NCI-H2196 treated with DMSO at 0.1 percent for 48 hours (cell line): Measurements from ENCODE around the gene RAB29.

Source experiments
- DNase-seq: peaks from one replicate; lab custom pipeline; 2025; ENCODE audit not compliant: unreplicated experiment; lab: John Stamatoyannopoulos, UW

RAB29 gene

DNA sequence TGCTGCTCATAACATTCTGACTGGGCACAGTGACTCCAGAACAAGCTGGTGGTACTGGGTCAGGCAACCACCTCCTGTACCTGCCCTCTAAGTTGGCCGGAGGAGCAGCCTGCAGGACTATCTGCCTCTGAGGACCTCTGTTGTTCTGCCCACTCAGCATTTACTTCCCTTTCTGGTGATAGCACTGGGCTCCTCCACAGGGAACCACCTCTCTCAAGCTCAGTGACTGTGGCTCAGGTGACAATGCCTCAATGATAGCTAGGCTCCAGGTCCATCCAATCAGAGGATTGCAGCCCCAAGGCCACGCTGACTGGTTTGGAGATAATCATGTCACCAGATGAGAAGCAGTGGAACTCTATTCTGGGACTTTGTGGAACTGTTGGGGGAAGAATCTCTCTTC, 21.9 kb upstream of the RAB29 start:
- DNase-seq: no peak

DNA sequence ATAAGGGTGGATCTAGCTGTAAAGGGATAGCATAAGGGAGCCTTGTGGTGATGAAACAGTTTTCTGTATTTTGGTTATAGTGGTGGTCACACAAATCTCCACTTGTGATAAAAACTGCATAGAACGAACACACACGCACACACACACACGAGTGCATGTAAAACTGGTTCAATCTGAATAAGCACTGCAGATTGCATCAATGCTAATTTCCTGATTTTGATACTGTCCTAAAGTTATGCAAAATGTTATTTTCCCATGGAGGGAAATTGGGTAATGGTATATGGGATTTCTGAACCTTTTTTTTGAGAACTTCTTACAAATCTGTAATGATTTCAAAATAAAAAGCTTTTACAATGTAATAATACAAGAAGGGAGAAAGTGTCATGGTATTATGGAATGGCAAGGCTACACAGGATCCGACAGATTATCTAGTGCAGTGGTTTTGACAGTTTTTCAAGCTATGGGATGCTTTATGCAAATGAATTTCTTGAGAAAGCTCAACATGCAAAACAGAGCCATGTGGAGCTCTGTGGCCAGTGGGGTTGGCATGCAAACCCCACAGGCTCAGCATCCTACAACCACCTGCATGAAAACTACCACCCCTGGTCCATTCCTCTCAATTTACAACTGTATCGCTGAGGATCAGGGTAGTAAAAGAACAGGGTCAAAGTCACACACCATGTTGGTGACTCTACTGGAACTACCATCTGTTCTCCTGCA, 18.9 kb upstream of the RAB29 start:
- DNase-seq: no peak

DNA sequence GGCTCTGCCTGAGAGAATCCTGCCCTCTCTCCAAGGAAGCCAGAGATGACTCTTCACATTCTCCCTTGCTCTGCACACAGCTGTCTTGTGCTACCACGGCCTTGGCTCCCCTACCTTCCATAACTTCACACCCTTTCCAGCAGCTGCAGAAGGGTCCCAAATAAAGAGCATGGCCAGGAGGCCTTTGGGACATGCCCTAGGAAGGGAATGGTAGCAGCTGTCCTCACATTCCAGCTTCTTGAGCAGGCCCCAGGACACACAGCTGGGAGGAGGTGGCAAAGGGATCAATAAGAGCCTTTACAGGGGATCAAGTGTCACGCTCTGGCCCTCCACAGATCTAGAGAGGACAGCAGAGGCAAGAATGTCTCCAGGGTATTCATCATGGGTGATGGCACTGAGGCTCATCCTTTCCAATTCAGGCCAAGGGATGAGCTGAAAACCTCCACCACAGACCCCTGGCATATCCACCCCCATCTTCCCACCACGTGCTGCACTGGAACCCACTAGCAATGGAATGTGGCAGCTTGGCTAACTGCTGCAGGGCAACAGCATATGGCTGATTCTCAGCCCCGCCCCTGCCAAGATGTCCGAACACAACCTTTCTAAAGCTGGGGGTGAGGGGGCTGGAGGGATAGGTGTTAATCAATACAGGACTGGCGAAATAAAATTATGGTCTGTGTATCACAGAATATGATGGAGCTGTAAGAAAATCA, 17.8 kb upstream of the RAB29 start:
- no peak for DNase-seq

DNA sequence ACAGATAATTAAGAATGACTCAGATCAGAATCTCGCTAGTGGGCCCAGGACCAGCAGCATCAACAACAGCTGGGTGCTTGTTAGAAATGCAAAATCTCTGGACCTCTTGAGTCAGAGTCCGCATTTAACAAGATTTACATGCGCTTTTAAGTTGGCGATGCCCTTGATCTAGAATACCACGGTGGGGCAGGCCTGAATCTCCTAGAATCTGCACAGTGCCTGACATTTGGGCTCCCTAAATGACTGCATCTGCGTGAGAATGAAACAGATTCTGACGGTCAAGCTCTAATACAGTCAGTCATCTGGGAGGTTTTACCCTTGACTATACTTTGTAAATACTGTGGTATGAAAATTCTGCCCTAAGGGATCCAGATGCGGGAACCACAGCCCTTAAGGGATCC, 17.2 kb upstream of the RAB29 start:
- DNase-seq: no peak

DNA sequence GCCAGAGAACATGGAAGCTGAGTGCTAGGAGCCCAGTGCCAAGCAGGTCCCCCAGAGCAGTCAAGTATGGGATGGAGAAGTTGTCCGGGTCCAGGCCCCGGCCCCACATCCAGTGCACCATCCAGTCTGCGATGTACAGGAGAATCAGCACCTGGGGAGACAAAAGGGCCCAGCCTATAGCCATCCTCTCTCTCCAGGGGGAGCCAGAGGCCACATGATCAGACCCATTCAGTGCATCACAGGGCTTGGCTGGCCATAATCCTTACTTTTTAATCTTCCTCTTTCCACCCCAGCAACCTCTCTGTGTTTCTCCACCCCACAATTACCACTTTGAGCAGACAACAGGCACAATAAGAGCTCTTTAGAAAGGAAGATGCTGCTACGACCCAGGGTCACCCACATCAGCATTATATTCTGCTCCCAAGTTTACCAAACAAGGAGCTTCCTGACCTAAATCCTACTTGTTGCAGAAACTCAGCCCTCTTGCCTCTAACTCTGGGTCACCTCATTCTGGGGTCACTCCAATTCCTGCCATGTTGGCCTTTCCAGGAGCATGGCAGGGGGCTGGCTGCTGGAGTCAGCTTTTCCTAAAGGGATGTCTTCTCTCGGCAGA, 16.4 kb upstream of the RAB29 start:
- peak; percentile 32 for DNase-seq

DNA sequence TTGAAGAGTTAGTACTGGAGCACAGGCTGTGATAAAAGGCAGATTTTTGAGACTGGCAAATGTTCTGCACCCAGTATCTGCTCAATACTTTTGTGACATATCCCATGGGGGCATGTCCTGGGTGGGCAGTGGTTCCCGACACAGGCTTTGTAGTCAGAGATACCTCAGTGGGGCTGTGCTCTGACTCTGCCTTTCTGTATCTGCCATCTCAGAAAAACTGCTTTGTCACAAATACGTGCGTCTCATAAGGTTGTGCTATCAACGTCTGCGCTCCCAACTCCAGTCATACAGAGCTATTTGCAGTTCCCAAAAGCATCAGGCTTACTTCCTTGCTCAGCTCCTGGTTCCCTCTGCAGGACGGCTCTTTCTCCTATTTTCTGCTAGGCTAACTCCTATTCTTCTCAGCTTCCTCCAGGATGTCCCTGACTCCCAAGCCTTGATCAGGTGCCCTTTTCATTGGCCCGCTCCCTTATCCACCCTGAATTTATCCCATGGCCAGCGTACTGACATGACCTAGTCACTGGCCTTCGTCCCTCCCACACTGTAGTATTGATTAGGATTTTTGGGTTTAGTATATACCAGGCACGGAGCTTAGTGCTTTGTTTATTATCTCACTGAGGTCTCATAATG, 12.1 kb upstream of the RAB29 start:
- DNase-seq: no peak

DNA sequence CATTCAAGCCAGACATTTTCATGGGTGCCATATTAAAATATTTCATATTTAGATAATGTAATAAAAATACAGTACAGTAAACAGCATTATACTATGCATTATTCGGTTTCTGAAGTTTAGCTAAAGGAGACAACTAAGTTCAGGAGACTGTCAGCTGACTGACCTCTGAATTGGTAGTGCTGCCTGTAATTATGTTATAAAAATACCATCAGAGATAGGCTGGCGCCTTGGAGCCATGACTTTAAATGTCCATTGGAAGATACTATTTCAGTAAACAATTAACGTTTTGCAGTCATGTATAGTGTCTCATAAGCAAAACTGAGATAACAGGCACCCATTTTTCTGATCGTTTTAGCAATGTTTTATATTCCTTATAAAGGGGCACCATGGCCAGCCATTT, 11.3 kb upstream of the RAB29 start:
- DNase-seq: no peak

DNA sequence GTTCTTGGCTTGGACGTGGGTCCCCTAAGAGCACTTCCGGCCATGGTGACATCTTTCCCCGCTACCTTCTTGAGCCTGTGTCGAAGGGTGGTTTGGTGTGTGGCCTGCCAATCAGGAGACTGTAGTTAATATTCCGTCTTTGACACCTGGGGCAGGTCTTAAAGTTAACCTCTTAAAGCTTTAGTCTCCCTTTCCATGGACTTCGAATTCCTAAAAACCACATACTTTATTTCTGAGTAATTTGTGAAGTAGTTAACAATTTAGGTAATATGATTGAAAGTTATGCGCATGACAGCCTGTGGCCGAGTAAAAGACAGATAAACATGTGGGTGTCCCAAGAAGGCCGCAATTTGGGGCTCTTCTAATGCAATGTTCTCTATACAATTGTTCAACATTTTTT, 10.2 kb upstream of the RAB29 start:
- DNase-seq: no peak

DNA sequence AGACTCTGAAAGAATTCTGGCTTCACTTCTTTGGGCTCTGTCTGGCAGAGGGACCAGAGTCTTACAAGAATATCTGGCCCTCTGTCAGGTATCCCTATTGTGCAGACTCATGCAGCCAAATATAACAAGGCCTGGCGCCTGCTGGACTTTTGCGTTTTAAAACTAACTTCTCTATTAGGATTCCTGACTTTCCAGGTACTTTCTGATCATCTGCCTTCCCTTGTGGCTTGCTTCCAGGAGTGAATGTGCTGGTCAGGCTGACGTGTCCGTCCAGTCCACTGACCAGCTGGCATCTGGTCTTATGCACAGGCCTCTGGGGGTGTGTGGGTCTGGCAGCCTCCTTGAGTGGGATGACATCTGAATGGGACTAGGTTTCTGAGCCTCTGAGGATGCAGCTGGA, 8.6 kb upstream of the RAB29 start:
- no peak for DNase-seq

DNA sequence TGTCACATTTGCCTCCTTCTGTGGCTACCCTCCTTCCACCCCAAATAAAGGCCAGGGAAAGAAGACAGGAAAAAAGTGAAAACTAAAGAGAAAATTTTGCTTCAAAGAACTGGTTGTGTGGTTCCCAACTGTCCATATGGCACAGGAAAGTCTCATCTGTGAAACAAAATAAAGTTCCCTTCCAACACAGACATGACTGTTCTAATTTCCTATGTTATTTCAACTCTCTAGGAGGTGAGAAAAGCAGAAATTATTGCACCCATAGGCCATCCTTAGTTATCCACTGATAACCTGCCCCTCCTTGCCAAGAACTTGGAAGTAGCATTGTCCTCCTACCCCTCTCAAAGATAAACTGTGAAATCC, 8.1 kb upstream of the RAB29 start:
- no peak for DNase-seq

DNA sequence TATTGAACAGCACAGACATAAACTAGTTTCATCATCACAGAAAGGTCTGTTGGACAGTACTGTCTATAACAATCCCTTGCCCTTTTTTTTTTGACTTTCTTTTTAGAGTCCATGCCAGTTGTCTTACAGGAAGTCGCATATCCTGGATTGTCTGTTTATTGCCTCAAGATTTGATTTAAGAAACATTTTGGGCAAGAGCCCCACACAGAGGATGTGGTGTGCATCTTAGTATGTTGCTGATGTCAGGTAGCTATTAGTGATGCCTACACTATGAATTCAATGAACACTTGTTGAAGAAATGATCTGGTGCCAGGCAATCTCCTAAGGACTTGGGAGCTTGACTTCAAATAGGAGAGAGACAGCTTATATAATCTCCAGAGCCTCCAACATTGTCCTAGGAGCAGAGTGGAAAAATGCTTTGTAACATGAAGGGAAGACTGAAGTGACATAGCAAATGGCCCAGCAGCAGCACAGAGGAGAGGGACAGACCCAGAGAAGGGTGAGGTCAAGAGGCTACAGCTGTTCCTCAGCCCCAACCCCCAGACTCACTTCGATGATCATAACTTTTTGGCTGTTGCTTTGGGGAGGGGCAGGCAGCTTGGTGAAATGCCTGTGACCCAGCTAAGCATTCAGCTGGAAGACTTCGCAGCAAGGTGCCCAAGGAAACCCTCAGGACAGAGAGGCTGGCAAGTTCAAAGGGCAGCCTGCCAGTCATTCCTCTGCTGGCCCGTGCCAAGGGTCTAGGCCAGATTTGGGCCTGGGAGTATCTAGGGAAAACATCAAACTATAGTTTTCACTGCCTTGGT, 7.5 kb upstream of the RAB29 start:
- DNase-seq: no peak

DNA sequence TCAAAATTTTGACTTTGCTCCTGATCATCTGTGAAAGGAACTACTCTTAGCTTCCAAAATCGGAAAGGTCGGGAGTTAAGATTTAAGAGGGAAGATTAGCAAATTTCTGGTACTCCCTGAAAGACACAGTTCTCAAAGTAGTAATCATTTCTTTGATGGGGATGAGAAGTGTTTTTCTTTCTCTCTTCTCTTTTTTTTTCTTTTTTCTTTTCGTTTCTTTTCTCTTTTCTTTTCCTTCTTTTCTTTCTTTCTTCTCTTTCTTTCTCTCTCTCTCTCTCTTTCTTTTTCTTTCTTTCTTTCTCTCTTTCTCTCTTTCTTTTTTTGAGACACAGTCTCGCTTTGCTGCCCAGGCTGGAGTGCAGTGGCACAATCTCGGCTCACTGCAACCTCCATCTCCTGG, 5.1 kb upstream of the RAB29 start:
- DNase-seq: no peak

DNA sequence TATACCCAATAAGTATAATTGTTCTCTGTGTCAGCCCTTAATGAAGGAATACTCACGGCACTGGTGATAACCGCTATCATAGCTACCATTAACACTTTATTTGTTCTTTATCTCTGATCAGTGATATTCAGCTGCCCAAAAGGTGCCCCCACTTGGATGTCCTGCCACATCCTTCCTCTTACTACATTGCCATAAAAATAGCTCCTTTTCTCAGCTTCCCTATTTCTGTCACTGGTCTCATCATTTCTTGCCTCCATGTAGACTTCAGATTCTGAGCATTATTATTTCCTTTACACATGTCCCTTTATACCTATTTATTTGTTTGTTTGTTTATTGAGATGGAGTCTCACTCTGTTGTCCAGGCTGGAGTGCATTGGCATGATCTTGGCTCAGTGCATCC, 2.7 kb upstream of the RAB29 start:
- no peak for DNase-seq

DNA sequence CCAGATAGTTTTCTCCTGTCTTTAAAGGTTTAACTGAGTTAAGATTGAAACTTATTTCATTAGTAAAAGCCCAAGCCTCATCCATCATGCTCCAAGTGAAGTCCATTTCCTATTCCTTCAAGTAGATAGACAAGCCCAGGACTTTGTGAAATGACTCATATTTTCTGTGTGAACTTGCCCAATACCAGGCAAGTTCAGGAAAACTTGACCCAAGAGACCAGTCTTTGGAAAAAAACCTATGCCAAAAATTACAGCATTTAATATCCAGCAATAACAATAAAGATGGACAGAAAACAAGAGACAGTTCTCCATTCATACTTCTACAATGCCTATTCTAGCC, 405 bp upstream of the RAB29 start:
- DNase-seq: no peak

DNA sequence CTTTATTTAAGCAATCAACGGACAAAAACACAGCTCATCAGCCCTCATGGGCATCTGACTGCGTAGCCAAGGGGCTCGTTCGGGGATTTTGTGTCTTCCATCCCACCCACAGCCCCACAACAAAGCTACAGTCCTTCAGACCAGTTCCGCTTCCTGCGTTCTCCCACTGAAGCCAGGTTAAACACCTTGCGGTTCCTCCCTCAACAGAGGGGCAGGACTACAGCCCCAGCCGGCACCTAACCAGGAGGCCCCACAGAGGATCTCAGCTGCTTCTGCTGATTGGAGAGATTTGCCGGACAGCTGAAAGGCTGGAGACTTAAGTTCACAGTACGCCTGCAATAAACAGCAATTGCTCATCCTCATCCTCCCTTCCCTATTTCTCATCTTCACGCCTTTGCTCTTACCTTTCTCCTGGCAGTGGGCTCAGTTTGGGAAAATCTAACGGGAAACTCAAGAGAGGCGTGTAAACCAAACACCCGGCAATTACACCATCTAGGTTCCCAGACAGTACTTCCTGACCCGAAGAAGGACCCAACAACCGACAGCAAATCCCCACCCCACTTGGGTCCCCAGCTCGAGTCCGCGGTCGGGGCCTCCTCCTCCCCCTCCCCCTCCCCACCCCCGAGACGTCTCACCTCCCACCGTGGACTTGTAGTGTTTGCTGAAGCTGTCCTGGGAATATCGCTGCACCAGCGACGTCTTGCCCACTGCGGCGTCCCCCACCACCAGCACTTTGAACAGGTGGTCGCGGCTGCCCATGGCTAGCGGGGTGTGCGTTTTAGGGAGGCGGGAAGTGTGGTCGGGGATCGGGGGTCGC, 876 bp downstream of the RAB29 start:
- no peak for DNase-seq

DNA sequence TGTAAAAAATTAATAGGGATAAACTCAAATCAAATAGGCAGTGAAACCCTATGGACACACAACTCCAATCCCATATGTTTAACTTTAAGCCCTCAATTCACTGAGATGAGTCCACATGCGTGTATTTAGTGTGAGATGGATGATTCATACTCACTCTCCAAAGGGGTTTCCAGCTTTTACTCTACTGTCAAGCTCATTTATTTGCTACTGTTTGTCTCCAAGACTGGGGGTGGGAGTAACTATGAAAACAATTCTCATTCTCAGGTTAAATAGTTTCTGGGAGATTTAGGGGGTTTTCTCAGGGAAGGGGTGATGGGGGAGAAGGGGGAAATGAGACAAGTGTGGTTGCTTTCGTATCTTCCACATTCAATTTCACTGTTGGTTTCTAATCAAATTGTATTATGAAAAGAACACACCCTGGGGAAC, 2.7 kb downstream of the RAB29 start:
- DNase-seq: no peak

DNA sequence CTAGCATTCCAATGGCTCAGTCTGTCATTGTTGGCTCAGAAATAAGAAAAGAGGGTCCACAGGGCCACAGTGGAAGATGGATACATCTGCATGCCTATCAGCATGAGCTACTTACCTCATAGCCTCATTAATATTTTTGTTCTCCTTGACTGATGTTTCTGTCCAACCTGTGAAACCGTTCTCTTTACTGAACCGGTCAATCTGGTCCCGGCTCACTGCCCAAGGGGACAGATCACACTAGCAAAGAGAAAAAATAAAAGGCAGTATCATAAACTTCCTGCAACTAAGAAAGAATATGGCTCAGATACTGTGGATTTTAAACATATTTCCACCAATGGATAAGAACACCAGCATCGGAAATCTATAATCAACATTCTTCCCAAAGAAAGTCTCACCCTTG, 4.7 kb downstream of the RAB29 start:
- no peak for DNase-seq

DNA sequence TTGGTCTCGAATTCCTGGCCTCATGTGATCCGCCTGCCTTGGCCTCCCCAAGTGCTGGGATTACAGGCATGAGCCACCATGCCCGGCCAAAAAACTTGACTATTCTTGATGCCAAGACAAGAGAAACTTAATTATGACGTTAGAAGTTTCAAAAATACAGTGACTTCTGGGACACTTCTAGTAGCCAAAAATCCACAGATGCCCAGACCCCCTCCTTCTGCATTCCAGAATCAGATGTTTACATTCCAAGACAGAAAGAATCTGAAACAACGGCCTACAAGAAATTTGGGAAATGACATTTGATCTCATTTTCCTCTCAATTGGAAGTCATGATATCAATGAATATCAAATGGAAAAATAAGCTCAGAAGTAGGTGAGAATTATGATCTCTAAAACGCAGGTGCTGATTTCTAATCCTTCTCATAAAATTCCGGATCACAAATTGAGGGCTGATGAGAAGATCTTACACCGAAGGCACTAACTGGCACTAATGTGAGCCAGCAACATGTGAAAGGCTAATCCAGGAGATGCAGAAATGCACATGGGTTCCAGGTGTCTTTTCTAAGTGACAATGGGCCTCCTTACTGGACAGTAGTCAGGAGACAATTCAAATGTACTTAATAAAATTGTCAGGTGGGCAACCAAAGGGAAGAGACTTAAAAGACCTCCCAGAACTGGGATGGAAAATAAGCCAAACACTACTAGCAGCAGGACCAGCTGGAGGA, 5.5 kb downstream of the RAB29 start:
- DNase-seq: no peak

DNA sequence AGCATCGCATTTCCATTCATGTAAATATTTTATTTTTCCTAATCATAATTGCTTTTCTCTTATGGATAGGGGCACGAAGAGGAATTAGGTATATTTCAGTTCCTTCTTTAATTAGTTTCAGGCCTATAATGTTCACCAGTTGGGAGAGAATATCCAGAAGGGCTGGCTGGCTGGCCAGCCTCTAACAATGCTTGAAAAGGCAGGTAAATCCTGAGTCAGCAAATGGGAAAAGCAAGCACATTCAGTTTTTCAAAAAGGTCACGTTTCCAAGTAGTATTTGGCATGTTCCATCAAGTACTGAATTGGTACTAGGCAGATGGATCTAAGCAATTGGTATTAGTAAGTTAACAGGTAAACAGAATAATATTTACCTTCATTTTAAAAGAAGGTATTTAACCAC, 8.0 kb downstream of the RAB29 start:
- DNase-seq: no peak

DNA sequence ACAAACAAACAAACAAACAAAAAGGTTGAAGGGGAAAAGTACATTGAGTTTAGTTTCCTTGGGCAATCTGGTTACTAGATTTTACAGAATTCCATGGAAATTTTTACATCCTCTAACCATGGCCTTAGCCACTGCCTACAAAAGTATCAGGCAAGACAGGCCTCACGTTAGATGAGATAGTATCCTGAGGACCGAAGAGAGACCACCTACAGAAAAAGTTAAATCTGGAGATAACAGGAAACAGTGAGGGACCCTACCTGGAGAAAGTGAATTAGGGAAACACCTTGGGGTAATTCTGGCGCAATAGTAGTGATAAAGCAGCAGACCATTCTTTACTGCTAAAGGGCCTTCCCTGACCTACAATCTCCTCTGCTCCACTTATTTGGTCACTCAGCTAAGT, 8.7 kb downstream of the RAB29 start:
- no peak for DNase-seq
